Renal cortical epithelial cell (primary cell): ENCODE measurements around the gene DNAJA4. TPM values are rescaled to one million over a fixed set of nuclear protein-coding genes. Genes with fewer than 3 reads are reported as not detected.
A peak's percentile ranks its signal among the peaks of the same experiment; 100 is the strongest.
"Not testable (repeated sequence)": the region's sequence is repeated elsewhere in the genome, so short reads cannot be mapped to it uniquely, and the experiment has no call there.

Experiments
- DNase-seq: peaks from one replicate; pipeline ENCODE4 v3.0.0-alpha.2; 2011; ENCODE audit warnings: low read depth
- total RNA-seq: library from RNA; depleted of rRNA; stranded (reverse); fragments of >200 nt; gene quantifications from 2 replicates; pipeline ENCODE4 v1.2.3, GENCODE V29; 2014

DNAJA4 gene
- total RNA-seq, 1 donor from 2014 or later: 11.1 TPM

- DNase-seq: peak; percentile 9
These were observed 20.3 kb upstream of the DNAJA4 start for GRCh38 chr15:78244101-78244500.

- DNase-seq: peak; percentile 15
These were observed 19.5 kb upstream of the DNAJA4 start for GRCh38 chr15:78244893-78245292.

GRCh38 chr15:78245392-78245791, 19.0 kb upstream of the DNAJA4 start:
- DNase-seq: not testable (repeated sequence)

GRCh38 chr15:78245976-78246620, 18.3 kb upstream of the DNAJA4 start:
- DNase-seq: not testable (repeated sequence)

- no peak for DNase-seq
These were observed 16.5 kb upstream of the DNAJA4 start for GRCh38 chr15:78247911-78248310.

- DNase-seq: no peak
These were observed 15.2 kb upstream of the DNAJA4 start for GRCh38 chr15:78249131-78249530.

GRCh38 chr15:78251136-78251535, 13.2 kb upstream of the DNAJA4 start:
- no peak for DNase-seq

- no peak for DNase-seq
These were observed 8.8 kb upstream of the DNAJA4 start for GRCh38 chr15:78255421-78256043.

- DNase-seq: no peak
These were observed 8.3 kb upstream of the DNAJA4 start for GRCh38 chr15:78256044-78256437.

GRCh38 chr15:78257681-78258080, 6.7 kb upstream of the DNAJA4 start:
- no peak for DNase-seq

GRCh38 chr15:78259232-78259631, 5.1 kb upstream of the DNAJA4 start:
- peak; percentile 42 for DNase-seq

GRCh38 chr15:78260489-78260888, 3.9 kb upstream of the DNAJA4 start:
- no peak for DNase-seq

- DNase-seq: no peak
These were observed 3.3 kb upstream of the DNAJA4 start for GRCh38 chr15:78261062-78261461.

GRCh38 chr15:78263351-78263781, 996 bp upstream of the DNAJA4 start:
- no peak for DNase-seq

- no peak for DNase-seq
These were observed 457 bp upstream of the DNAJA4 start for GRCh38 chr15:78263907-78264303.

- no peak for DNase-seq
These were observed 737 bp downstream of the DNAJA4 start for GRCh38 chr15:78265137-78265460.

- DNase-seq: peak; percentile 82
These were observed 1.4 kb downstream of the DNAJA4 start for GRCh38 chr15:78265752-78266224.

- DNase-seq: no peak
These were observed 1.9 kb downstream of the DNAJA4 start for GRCh38 chr15:78266229-78266628.

GRCh38 chr15:78266806-78267205, 2.4 kb downstream of the DNAJA4 start:
- DNase-seq: no peak

- no peak for DNase-seq
These were observed 8.0 kb downstream of the DNAJA4 start for GRCh38 chr15:78272316-78272715.

- peak; percentile 22 for DNase-seq
These were observed 8.4 kb downstream of the DNAJA4 start for GRCh38 chr15:78272776-78273175.

- DNase-seq: no peak
These were observed 10.6 kb downstream of the DNAJA4 start for GRCh38 chr15:78274994-78275393.

- DNase-seq: peak; percentile 50
These were observed 11.9 kb downstream of the DNAJA4 start for GRCh38 chr15:78276064-78276943.
